AML-193 (cell line): ENCODE results near the gene MUC5AC.
"Not testable (repeated sequence)": the region's sequence is repeated elsewhere in the genome, so short reads cannot be mapped to it uniquely, and the experiment has no call there.

Experiments
- DNase-seq, 2 experiments: peaks; one replicate each; lab custom pipeline; 2025; lab: John Stamatoyannopoulos, UW

Gene MUC5AC

GRCh38 chr11:1208394-1209261, 50.9 kb downstream of the MUC5AC start:
- no peak for DNase-seq

DNA sequence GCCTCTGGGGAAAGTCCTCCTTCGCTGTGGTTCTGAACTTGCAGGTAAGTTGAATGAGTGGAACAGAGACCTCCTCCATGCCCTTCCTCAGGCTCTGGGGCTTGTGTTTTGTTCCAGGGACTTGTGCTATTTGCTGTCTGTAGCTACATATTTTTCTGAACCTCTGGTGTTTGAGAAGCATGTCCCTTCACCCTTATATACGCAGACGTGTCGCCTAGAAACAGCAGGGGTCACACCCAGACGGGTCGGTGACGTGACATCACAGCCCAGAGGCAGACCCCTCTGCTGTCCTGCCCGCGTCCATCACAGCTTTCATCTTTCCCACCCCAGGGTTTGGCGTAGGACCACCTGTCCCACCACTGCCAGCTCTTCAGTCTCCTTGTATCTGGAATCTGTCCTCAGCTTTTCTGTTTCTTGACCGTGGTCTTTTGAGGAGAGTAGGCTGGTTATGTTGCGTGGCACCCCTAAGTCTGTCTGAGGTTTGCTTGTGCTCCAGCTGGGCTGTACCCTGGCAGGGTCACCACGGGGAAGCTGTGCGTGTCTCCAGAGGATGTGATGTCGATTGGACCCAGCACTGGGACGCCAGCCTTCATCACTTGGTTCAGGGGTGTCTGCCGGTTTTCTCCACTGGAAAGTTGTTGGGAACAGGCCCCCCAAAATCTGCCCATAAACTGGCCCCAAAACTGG, 51.8 kb downstream of the MUC5AC start:
- no peak for DNase-seq

DNA sequence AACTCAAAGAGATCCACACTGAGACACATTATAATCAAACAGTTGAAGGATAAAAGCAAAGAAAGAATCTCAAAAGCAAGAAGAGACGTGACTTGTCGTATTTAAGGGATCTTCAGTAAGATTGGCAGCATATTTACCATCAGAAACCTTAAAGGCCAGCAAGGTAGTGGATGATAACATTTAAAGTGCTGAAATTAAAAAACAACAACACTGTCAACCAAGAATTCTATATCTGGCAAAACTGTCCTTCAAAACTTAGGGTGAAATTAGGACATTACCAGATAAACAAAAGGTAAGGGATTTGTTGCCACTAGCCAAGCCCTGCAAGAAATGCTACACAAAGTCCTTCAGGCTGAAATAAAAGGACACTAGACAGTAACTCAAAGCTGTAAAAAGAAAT, 54.1 kb downstream of the MUC5AC start:
- no peak for DNase-seq

DNA sequence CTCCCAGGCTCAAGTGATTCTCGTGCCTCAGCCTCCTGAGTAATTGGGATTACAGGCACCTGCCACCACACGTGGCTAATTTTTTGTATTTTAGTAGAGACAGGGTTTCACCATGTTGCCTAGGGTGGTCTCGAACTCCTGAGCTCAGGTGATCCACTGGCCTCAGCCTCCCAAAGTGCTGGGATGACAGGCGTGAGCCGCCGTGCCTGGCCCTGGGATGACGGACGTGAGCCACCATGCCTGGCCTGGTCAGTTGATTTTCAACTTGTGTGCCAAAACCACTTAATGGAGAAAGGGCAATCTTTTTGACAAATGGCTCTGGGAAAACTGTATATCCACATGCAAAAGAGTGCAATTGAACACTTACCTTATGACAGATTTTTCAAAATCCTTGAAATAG, 58.1 kb downstream of the MUC5AC start:
- not testable (repeated sequence) for DNase-seq

DNA sequence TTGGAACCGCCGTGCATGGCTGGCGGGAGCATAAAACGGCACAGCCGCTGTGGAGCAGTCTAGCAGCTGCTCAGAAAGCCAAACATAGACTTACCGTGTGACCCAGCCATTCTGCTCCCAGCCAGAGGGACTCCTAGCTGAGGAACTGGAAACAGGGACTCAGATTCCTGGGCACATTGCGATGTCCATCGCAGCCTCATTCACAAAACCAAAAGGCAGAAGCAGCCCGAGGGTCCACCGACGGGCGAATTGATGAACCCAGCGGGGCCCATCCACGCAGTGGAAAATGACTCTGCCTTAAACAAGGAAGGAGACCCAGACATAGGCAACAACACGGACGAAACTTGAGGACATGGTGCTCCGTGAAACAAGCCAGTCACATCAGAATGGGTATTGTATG, 59.4 kb downstream of the MUC5AC start:
- DNase-seq: no peak

DNA sequence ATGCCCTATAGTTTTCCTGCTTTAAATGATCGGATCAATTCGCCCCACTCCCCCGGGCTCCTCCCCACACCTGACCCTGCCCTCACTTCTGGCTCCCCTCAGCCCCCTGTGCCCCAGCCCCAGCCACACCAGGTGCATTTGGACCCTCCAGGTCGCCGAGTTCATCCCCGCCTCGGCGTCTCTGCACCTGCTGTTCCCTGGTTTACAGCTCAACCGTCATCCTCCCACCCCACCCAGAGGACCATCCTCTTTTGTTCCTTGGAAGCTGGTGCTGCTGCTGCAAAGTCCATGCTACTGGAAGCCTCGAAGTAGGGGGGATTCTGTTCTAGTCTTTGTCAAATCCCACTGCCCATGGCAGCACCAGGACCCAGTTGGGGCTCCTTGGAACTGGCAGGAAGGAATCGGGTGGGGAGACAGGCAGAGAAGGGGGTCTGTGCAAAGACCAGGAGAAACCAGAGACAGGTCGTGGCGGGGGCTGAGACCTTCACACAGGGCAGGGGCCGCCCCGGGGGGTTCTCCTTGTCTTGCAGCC, 60.6 kb downstream of the MUC5AC start:
- no peak for DNase-seq

- no peak for DNase-seq
Observed at GRCh38 chr11:1218788-1219445, 61.2 kb downstream of the MUC5AC start.

DNA sequence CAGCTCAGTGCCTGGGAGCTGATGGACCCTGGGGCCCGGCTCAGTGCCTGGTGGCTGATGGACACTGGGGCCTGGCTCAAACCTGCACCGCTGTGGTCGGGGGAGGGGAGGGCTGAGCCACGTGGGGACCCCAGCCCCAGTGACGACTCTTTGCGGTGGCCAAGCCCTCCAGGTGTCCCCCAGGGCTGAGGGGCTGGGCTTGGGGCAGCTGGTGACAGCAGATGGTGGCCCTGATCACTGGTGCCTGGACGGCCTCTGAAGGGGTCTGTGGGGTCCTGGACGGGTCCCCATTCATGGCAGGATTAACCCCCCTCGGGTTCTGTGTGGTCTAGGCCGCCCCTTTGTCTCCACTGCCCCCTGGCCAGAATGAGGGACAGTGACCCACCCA, 61.7 kb downstream of the MUC5AC start:
- no peak for DNase-seq

DNA sequence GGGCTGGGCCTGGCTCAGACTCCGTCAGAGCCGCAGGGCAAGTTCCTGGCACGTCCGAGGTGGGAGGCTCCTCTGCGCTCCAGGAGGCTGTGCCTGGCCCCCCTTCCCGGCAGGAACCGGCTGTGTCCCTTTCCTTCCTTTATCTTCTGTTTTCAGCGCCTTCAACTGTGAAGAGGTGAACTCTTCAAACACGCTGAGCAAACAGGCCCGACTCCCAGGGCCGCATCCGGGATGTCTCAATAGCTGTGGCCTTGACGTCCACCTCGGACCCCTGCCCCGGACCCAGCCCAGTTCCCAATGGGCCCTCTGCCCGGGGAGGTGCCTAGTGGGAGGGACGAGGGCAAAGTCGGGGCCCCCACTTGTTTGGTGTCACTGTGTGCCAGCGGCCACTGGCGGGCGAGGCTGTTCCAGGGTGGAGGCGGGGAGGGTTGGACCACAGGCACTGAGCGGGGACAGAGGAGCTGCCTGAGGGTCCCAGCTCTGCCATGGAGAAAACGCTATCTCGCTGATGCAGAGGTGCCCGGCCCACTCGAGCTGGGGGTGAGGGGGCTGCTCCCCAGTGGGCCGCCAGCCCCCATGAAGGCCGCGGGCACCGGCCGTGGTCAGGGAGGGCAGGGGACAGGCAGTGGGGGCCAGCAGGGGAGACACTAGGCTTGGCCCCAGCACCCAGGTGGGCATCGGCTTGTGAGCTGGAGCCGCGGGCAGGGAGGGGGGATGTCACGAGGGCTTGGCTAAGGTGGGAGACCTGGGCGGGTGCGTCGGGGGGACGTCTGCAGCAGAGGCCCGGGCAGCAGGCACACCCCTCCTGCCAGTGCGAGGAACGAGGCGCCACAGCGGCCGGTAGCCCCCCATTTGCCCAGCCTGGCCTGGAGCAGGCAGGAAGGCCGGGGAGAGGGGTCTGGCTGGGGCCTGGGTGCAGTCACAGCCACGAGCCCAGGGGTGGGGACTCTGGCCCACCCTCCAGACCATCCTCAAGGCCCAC, 62.4 kb downstream of the MUC5AC start:
- DNase-seq: no peak

- DNase-seq: no peak
Observed at GRCh38 chr11:1220941-1221721, 63.4 kb downstream of the MUC5AC start.

GRCh38 chr11:1221848-1222311, 64.1 kb downstream of the MUC5AC start:
- DNase-seq: no peak

- no peak for DNase-seq
Observed at GRCh38 chr11:1222491-1223345, 65.0 kb downstream of the MUC5AC start, which contains the start of gene MUC5B. Gene MUC5B (plus strand): TSS chr11:1223066. CDS start chr11:1223124, 58 bp downstream.

GRCh38 chr11:1223346-1224110, 65.8 kb downstream of the MUC5AC start:
- no peak for DNase-seq

GRCh38 chr11:1224111-1224490, 66.3 kb downstream of the MUC5AC start:
- no peak for DNase-seq

GRCh38 chr11:1224491-1225385, 67.0 kb downstream of the MUC5AC start:
- no peak for DNase-seq

- no peak for DNase-seq
Observed at GRCh38 chr11:1225386-1226225, 67.9 kb downstream of the MUC5AC start.
